Neural progenitor cell (in vitro differentiated cells): ENCODE data around the gene RNF40.

Source experiments
- EZH2phosphoT487 ChIP-seq: fragments of 200-600 bp; sonication (generic); IDR thresholded peaks from 2 replicates; pipeline ENCODE4 v1.6.1; 2017; ENCODE audit warnings: antibody characterized with exemption
- TF ChIP-seq, protein P1 (sequence below): fragments of 200-600 bp; sonication (generic); IDR thresholded peaks from 2 replicates; pipeline ENCODE4 v1.5.1; 2017; ENCODE audit warnings: antibody characterized with exemption, mild to moderate bottlenecking

DNA sequence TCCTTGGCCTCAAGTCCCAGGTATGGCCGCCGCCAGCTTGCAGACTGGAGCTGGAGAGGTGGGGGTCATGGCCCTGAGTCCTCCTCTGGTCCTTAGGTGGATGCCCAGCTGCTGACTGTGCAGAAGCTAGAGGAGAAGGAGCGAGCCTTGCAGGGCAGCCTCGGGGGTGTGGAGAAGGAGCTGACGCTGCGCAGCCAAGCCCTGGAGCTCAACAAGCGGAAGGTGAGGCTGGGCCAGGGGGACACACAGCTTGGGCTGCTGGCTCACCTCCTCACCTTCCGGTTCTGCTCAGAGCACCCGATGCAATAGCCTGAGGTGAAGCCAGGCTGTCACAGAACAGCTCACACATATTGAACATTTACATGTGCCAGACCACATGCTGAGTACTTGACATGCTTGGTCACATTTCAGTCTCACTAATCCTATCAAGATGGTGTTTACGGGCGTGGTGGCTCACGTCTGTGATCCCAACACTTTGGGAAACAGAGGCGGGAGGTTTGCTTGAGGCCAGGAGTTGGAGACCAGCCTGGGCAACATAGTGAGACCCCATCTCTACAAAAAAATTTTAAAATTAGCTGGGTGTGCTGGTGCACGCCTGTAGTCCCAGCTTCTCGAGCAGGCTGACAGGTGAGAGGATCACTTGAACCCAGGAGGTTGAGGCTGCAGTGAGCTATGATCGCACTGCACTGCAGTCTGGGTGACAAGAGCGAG lies 7.4 kb downstream of the RNF40 start:
- TF ChIP-seq, protein P1, sequence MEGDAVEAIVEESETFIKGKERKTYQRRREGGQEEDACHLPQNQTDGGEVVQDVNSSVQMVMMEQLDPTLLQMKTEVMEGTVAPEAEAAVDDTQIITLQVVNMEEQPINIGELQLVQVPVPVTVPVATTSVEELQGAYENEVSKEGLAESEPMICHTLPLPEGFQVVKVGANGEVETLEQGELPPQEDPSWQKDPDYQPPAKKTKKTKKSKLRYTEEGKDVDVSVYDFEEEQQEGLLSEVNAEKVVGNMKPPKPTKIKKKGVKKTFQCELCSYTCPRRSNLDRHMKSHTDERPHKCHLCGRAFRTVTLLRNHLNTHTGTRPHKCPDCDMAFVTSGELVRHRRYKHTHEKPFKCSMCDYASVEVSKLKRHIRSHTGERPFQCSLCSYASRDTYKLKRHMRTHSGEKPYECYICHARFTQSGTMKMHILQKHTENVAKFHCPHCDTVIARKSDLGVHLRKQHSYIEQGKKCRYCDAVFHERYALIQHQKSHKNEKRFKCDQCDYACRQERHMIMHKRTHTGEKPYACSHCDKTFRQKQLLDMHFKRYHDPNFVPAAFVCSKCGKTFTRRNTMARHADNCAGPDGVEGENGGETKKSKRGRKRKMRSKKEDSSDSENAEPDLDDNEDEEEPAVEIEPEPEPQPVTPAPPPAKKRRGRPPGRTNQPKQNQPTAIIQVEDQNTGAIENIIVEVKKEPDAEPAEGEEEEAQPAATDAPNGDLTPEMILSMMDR, result no peak
- TF ChIP-seq EZH2phosphoT487, result no peak
